Progenitor cell of endocrine pancreas (in vitro differentiated cells): Measurements from ENCODE around the gene LTBP1. TPM values are rescaled to one million over a fixed set of nuclear protein-coding genes. Genes with fewer than 3 reads are reported as not detected.
"Not testable (repeated sequence)": the region's sequence is repeated elsewhere in the genome, so short reads cannot be mapped to it uniquely, and the experiment has no call there.

Experiments used
- DNase-seq: peaks from one replicate; pipeline ENCODE4 v3.0.0; 2021; ENCODE audit warnings: low spot score; ENCODE audit not compliant: unreplicated experiment
- H3K27ac Mint-ChIP-seq: 2 replicates; pipeline ENCODE4 v1.8.0; 2021; ENCODE audit warnings: mild to moderate bottlenecking, moderate library complexity, mixed read lengths
- H3K27me3 Mint-ChIP-seq: 2 replicates; pipeline ENCODE4 v1.8.0; 2021; ENCODE audit warnings: mixed read lengths
- H3K36me3 Mint-ChIP-seq: 2 replicates; pipeline ENCODE4 v1.8.0; 2022; ENCODE audit warnings: mixed read lengths; ENCODE audit not compliant: insufficient read depth
- H3K4me1 Mint-ChIP-seq: 2 replicates; pipeline ENCODE4 v1.8.0; 2021; ENCODE audit warnings: low read depth, mixed read lengths
- H3K4me3 Mint-ChIP-seq: 2 replicates; pipeline ENCODE4 v1.8.0; 2021; ENCODE audit warnings: low read depth, mild to moderate bottlenecking, moderate library complexity, mixed read lengths
- H3K9me3 Mint-ChIP-seq: 2 replicates; pipeline ENCODE4 v1.8.0; 2021; ENCODE audit warnings: low read depth, mixed read lengths
- total RNA-seq: library from RNA; stranded (reverse); gene quantifications from 2 replicates; pipeline ENCODE4 v1.2.1, GENCODE V29; 2021
- TF ChIP-seq, protein P1 (sequence below): fragments of 200-600 bp; sonication (generic); IDR thresholded peaks from one replicate; pipeline ENCODE4 v1.5.0; 2021; ENCODE audit warnings: antibody characterized with exemption, mild to moderate bottlenecking; ENCODE audit not compliant: unreplicated experiment

The LTBP1 gene
- total RNA-seq, 1 donor from 2014 or later, result 63.0 TPM

DNA sequence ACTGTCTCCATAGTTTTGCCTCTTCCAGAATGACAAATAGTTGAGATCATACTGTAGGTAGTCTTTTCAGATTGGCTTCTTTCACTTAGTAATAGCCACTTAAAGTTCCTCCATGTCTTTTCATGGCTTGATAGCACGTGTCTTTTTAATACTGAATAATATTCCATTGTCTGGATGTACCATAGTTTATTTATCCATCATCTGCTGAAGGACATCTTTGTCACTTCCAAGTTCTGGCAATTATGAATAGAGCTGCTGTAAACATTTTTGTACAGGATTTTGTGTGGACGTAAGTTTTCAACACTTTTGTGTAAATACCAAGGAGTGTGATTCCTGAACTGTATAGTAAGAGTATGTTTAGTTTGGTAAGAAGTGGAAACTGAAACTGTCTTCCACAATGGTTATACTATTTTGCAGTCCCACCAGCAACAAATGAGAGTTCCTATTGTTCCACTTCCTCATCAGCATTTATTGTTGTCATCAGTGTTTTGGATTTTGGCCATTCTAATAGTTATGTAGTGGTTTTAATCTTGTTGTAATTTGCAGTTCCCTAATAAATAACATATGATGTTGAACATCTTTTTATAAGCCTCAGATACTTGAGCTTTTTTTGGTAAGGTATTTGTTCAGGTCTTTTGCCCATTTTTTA is 18.9 kb downstream of the LTBP1 start:
- Mint-ChIP-seq H3K27ac (no peak overlapping the region), H3K9me3 (peaks cover 14% of the 10 kb centered on the region), H3K4me1 (peaks cover 1% of the 10 kb centered on the region), H3K27me3 (no peaks in the 10 kb centered on the region), H3K36me3 (peaks cover 3% of the 10 kb centered on the region), H3K4me3 (no peak overlapping the region)
- TF ChIP-seq, protein P1, sequence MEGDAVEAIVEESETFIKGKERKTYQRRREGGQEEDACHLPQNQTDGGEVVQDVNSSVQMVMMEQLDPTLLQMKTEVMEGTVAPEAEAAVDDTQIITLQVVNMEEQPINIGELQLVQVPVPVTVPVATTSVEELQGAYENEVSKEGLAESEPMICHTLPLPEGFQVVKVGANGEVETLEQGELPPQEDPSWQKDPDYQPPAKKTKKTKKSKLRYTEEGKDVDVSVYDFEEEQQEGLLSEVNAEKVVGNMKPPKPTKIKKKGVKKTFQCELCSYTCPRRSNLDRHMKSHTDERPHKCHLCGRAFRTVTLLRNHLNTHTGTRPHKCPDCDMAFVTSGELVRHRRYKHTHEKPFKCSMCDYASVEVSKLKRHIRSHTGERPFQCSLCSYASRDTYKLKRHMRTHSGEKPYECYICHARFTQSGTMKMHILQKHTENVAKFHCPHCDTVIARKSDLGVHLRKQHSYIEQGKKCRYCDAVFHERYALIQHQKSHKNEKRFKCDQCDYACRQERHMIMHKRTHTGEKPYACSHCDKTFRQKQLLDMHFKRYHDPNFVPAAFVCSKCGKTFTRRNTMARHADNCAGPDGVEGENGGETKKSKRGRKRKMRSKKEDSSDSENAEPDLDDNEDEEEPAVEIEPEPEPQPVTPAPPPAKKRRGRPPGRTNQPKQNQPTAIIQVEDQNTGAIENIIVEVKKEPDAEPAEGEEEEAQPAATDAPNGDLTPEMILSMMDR, result no peak
- DNase-seq, result no peak

DNA sequence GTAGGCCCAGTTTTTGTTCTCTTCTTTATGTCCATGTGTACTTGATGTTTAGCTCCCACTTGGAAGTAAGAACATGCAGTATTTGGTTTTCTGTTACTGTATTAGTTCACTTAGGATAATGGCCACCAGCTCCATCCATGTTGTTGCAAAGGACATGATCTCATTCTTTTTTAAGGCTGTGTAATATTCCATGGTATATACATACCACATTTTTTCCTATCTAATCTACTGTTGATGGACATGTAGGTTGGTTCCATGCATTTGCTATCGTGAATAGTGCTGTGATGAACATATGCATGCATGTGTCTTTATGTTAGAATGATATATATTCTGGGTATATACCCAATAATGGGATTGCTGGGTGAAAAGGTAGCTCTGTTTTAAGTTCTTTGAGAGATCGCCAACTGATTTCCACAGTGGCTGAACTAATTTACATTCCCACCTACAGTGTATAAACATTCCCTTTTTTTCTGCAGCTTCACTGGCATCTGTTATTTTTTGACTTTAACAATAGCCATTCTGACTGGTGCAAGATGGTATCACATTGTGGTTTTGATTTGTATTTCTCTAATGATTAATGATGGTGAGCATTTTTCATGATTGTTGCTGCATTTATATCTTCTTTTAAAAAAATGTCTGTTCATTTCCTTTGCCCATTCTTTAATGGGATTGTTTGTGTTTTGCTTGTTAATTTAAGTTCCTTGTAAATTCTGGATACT is 22.9 kb downstream of the LTBP1 start:
- Mint-ChIP-seq H3K4me1 (no peaks in the 10 kb centered on the region), H3K9me3 (peaks cover 44% of the 10 kb centered on the region), H3K27ac (no peak overlapping the region), H3K4me3 (no peak overlapping the region), H3K36me3 (peaks cover 9% of the 10 kb centered on the region), H3K27me3 (no peaks in the 10 kb centered on the region)
- DNase-seq, result no peak
- TF ChIP-seq, protein P1, result no peak

DNA sequence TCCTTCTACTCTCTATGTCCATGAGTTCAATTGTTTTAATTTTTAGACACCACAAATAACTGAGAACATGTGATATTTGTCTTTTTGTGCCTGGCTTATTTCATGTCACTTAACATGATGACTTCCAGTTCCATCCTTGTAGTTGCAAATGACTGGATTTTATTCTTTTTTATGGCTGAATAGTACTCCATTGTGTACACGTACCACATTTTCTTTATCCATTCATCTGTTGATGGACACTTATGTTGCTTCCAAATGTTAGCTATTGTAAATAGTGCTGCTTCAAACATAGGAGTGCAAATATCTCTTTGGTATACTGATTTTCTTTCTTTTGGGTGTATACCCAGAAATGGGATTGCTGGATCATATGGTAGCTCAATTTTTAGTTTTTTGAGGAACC is 27.0 kb downstream of the LTBP1 start:
- H3K27me3 Mint-ChIP-seq, H3K4me1 Mint-ChIP-seq, H3K27ac Mint-ChIP-seq, H3K4me3 Mint-ChIP-seq, DNase-seq: not testable (repeated sequence)
- H3K36me3 Mint-ChIP-seq, result peaks cover 13% of the 10 kb centered on the region
- peaks cover 62% of the 10 kb centered on the region for H3K9me3 Mint-ChIP-seq

DNA sequence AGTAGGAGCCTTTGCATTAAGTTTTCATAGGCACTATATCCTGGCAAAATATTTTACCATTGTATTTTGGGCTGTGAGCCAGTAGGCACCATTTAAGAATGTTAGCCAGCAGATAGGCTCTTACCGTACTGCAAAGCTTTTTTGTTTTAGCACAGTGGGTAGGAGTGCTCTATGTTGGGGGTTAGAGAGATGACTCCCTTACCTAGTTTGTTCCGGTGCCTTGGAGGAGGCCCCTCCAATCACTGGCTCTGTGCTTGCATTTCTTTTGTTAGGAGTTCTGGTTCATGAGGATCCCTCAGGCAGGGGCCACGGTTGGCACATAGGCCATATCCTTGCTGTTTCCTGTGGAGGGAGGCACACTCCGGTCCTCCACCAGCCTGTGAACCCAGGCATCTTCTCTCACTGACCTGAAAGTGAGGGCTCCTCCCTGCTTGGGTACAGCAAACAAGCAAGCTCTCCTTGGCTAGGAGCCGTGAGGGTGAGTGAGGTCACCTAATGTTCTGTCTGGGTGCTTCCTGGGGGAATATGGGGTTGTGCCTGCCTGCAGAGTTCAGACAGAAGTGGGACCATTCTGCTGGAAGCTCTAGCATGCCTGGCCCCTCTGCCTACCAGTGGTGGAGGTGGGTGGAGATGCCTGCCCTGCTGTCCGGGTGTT is 29.8 kb downstream of the LTBP1 start:
- Mint-ChIP-seq H3K9me3 (peaks cover 53% of the 10 kb centered on the region), H3K27me3 (no peaks in the 10 kb centered on the region), H3K4me1 (no peaks in the 10 kb centered on the region), H3K36me3 (peaks cover 9% of the 10 kb centered on the region), H3K27ac (no peak overlapping the region), H3K4me3 (no peak overlapping the region)
- TF ChIP-seq, protein P1, result no peak
- no peak for DNase-seq

DNA sequence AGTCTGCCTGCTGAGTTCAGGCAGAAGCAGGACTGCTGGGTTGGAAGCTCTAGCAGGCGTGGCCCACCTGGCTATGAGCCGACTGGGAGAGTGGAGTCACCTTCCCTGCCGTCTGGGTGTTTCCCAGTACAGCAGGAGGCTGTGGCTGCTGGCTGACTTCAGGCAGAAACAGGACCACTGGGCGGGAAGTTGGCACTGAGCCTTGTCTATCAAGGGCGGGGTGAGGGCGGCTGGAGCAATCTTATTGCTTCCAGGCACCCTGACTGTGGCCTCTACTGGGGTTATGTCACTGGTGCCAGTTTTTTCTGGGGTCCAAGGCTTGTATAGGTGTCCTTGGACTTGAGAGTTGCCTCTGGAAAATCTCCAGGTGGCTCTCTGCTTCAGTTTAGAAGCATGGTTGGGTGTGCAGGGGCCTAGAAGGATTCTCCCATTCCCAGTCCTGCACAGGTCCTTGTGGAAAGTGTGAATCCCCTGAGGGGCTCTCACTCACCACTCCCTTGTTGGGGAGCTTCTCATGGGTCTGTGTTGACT is 30.5 kb downstream of the LTBP1 start:
- peaks cover 12% of the 10 kb centered on the region for H3K36me3 Mint-ChIP-seq
- peaks cover 51% of the 10 kb centered on the region for H3K9me3 Mint-ChIP-seq
- H3K4me3 Mint-ChIP-seq, result no peak overlapping the region
- no peak for DNase-seq
- TF ChIP-seq, protein P1, result no peak
- H3K4me1 Mint-ChIP-seq, result no peaks in the 10 kb centered on the region
- no peaks in the 10 kb centered on the region for H3K27me3 Mint-ChIP-seq
- H3K27ac Mint-ChIP-seq, result no peak overlapping the region
